Caco-2 (cell line): Measurements from ENCODE around the gene NEURL2. TPM values are rescaled to one million over a fixed set of nuclear protein-coding genes. Genes with fewer than 3 reads are reported as not detected.

Experiments used
- BruUV-seq: library from RNA; stranded (reverse); fragments of 400-500 nt; replicated peaks from 2 replicates; lab custom pipeline; 2021; lab: Mats Ljungman, UMichigan
- CTCF ChIA-PET: fragments of 300-600 bp; sonication (Branson Sonifier 250); formaldehyde crosslinking; loops from one replicate; lab custom pipeline; 2022; ENCODE audit warnings: antibody characterized with exemption; lab: Charles Lee
- POLR2A ChIA-PET: fragments of 300-600 bp; sonication (Branson Sonifier 250); formaldehyde crosslinking; loops from one replicate; lab custom pipeline; 2022; ENCODE audit warnings: antibody characterized with exemption; lab: Charles Lee
- DNase-seq, 2 experiments: peaks; one replicate each; pipeline versions ENCODE4 v3.0.0 to v3.0.0-alpha.2; 2020 to 2022
- H3K27me3 ChIP-seq: replicated peaks from 2 replicates; pipeline ENCODE4 v1.6.0; 2011; ENCODE audit warnings: low read length; ENCODE audit not compliant: control insufficient read depth, insufficient read depth
- H3K36me3 ChIP-seq: 2 replicates; pipeline ENCODE4 v1.5.1; 2011; ENCODE audit warnings: low read length; ENCODE audit not compliant: control insufficient read depth, insufficient read depth
- H3K4me1 ChIP-seq: fragments of 250-450 bp; sonication (Bioruptor Pico); 2 replicates; pipeline ENCODE4 v1.5.1; 2020; ENCODE audit warnings: mild to moderate bottlenecking
- H3K4me3 ChIP-seq: 2 replicates; pipeline ENCODE4 v1.5.1; 2011; ENCODE audit warnings: low read depth, mild to moderate bottlenecking, control low read depth, low read length
- H3K9me3 ChIP-seq: fragments of 250-450 bp; sonication (Bioruptor Pico); 2 replicates; pipeline ENCODE4 v1.5.1; 2020; ENCODE audit warnings: mild to moderate bottlenecking, moderate library complexity
- H3K27ac Mint-ChIP-seq: one replicate; pipeline ENCODE4 v1.8.0; 2022; ENCODE audit warnings: mixed read lengths; ENCODE audit not compliant: unreplicated experiment
- H3K27me3 Mint-ChIP-seq: one replicate; pipeline ENCODE4 v1.8.0; 2022; ENCODE audit warnings: mixed read lengths; ENCODE audit not compliant: insufficient read depth, unreplicated experiment
- H3K36me3 Mint-ChIP-seq: one replicate; pipeline ENCODE4 v1.8.0; 2022; ENCODE audit warnings: mild to moderate bottlenecking, mixed read lengths; ENCODE audit not compliant: insufficient read depth, unreplicated experiment
- H3K4me1 Mint-ChIP-seq: one replicate; pipeline ENCODE4 v1.8.0; 2022; ENCODE audit warnings: low read depth, mixed read lengths; ENCODE audit not compliant: unreplicated experiment
- H3K4me3 Mint-ChIP-seq: one replicate; pipeline ENCODE4 v1.8.0; 2022; ENCODE audit warnings: mild to moderate bottlenecking, moderate library complexity, mixed read lengths; ENCODE audit not compliant: unreplicated experiment
- H3K9me3 Mint-ChIP-seq: one replicate; pipeline ENCODE4 v1.8.0; 2022; ENCODE audit warnings: mixed read lengths; ENCODE audit not compliant: unreplicated experiment
- CTCF ChIP-seq, 2 experiments: fragments of 200-600 bp in 1 of 2; IDR thresholded peaks; 1 replicate in 1 of 2; 2 replicates in 1 of 2; pipeline versions ENCODE4 v1.5.1 to v1.8.0; 2011 to 2022; ENCODE audit warnings: antibody characterized with exemption in 1 of 2, control low read depth in 1 of 2, inconsistent platforms in 1 of 2, low read depth in 1 of 2, low read length in 1 of 2, mild to moderate bottlenecking in 1 of 2, moderate library complexity in 1 of 2; ENCODE audit not compliant: insufficient read depth in 1 of 2, severe bottlenecking in 1 of 2, unreplicated experiment in 1 of 2
- intact Hi-C: fragments of 100-400 bp; cut with micrococcal nuclease; formaldehyde crosslinking; loops from one replicate; pipeline ENCODE4 v1.10.0; 2022; ENCODE audit not compliant: unreplicated experiment
- total RNA-seq: library from RNA; stranded (reverse); gene quantifications from 2 replicates; pipeline ENCODE4 v1.2.3, GENCODE V29; 2022

The NEURL2 gene
- total RNA-seq, 1 experiment from 2014 or later, result 12.6 TPM

DNA sequence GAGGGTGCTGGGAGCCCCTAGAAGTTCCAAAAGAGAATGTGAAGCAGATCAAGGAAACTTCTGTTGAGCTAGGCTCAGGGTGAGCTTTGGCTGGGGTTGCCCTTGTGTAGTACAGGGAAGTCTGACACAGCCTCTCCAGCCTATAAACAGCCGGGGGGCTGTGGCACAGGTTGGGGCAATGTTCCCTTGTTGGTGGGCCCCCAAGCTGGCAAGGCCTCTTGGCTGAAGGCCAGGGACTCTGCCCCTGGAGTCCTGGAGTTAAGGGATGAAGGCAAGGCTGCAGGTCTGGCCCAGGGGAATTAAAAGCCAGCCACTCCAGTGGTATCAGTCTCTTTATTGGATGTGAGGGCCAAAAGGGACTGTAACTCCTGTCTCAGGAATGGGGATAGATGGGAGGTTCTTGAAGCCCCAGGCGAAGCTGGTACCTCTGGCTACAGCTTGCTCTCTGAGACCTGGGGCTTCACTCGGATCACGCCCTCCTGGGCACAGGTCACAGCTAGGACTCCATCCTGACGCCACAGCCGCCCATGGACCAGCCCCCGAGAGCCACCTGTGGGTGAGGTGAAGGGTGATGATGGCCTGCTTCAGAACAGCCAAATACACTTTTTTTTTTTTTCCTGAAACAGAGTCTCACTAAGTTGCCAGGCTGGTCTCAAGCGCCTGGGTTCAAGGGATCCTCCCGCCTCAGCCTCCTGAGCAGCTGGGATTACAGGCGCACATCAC lies 49.4 kb downstream of the NEURL2 start:
- Mint-ChIP-seq H3K9me3 (no peaks in the 10 kb centered on the region), H3K27me3 (no peaks in the 10 kb centered on the region), H3K27ac (no peak overlapping the region), H3K4me1 (no peaks in the 10 kb centered on the region), H3K36me3 (peaks cover 44% of the 10 kb centered on the region), H3K4me3 (no peak overlapping the region)
- POLR2A ChIA-PET, result interaction anchor here (0.6 kb wide), 2 partner anchors 15 to 77 kb away, joined by 3 to 4 read pairs; no protein-coding TSS in a partner anchor
- H3K4me1 ChIP-seq, result no peaks in the 10 kb centered on the region
- H3K9me3 ChIP-seq, result no peaks in the 10 kb centered on the region
- TF ChIP-seq CTCF (IDR thresholded peaks at IDR 0.05; ENCODE audit: insufficient read depth in 1 of 2, low read depth in 1 of 2, low read length in 1 of 2, severe bottlenecking in 1 of 2, unreplicated experiment in 1 of 2), result no peak
- no TSS peak for BruUV-seq
- no peaks in the 10 kb centered on the region for H3K27me3 ChIP-seq
- intact Hi-C loops, result no loop called here
- DNase-seq, result no peak
- CTCF ChIA-PET, result interaction anchor here (0.9 kb wide), 1 partner anchor 128 kb away, joined by 5 read pairs; no protein-coding TSS in a partner anchor
- H3K36me3 ChIP-seq, result peaks cover 7% of the 10 kb centered on the region; the same call in 1 of the 2 replicates
- H3K4me3 ChIP-seq, result no peak overlapping the region

- Histone ChIP-seq H3K36me3 (peaks cover 7% of the 10 kb centered on the region; the same call in 1 of the 2 replicates), H3K9me3 (no peaks in the 10 kb centered on the region), H3K27me3 (no peaks in the 10 kb centered on the region), H3K4me1 (no peaks in the 10 kb centered on the region), H3K4me3 (no peak overlapping the region)
- no peak overlapping the region for H3K4me3 Mint-ChIP-seq
- H3K27me3 Mint-ChIP-seq, result no peaks in the 10 kb centered on the region
- ChIA-PET CTCF (no interaction called here), POLR2A (interaction anchor here (0.6 kb wide), 1 partner anchor 16 kb away, joined by 3 read pairs; no protein-coding TSS in a partner anchor)
- H3K36me3 Mint-ChIP-seq, result peaks cover 42% of the 10 kb centered on the region
- H3K4me1 Mint-ChIP-seq, result no peaks in the 10 kb centered on the region
- DNase-seq, result no peak
- H3K27ac Mint-ChIP-seq, result no peak overlapping the region
- BruUV-seq, result no TSS peak
- TF ChIP-seq CTCF (IDR thresholded peaks at IDR 0.05; ENCODE audit: insufficient read depth in 1 of 2, low read depth in 1 of 2, low read length in 1 of 2, severe bottlenecking in 1 of 2, unreplicated experiment in 1 of 2), result no peak
- H3K9me3 Mint-ChIP-seq, result no peaks in the 10 kb centered on the region
- intact Hi-C loops, result no loop called here
These were observed 50.3 kb downstream of the NEURL2 start for GRCh38 chr20:45840700-45841198.

Other genes with a start within 250 kb of the NEURL2 start
- gene WFDC11, start 221.0 kb downstream of the NEURL2 start, total RNA-seq, result not detected in 2 replicates
- not detected in 2 replicates for gene WFDC13, start 189.2 kb downstream of the NEURL2 start, total RNA-seq
- not detected in 2 replicates for gene WFDC10B, start 186.2 kb downstream of the NEURL2 start, total RNA-seq
- gene SPINT4, start 168.9 kb downstream of the NEURL2 start, total RNA-seq, result not detected in 2 replicates
- 1.1 and 1.7 TPM in 2 replicates for gene WFDC3, start 99.3 kb downstream of the NEURL2 start, total RNA-seq
- 89.3 and 105 TPM in 2 replicates for gene DNTTIP1, start 99.3 kb downstream of the NEURL2 start, total RNA-seq
- gene UBE2C, start 78.6 kb downstream of the NEURL2 start, total RNA-seq, result 409 and 423 TPM in 2 replicates
- gene TNNC2, start 63.9 kb downstream of the NEURL2 start, total RNA-seq, result not detected in 2 replicates
- gene SNX21, start 57.4 kb downstream of the NEURL2 start, total RNA-seq, result 14.1 and 15.6 TPM in 2 replicates
- 35.1 and 36.2 TPM in 2 replicates for gene ACOT8, start 33.8 kb downstream of the NEURL2 start, total RNA-seq
- 6.1 and 6.4 TPM in 2 replicates for gene ZSWIM3, start 33.6 kb downstream of the NEURL2 start, total RNA-seq
- 24.8 and 27.3 TPM in 2 replicates for gene ZSWIM1, start 10.0 kb downstream of the NEURL2 start, total RNA-seq
- 6.7 and 7.3 TPM in 2 replicates for gene SPATA25, start 3.6 kb downstream of the NEURL2 start, total RNA-seq
- 282 and 294 TPM in 2 replicates for gene CTSA, start 127 bp upstream of the NEURL2 start, total RNA-seq
- gene PLTP, start 20.9 kb upstream of the NEURL2 start, total RNA-seq, result 39.6 and 42.6 TPM in 2 replicates
- gene PCIF1, start 43.5 kb upstream of the NEURL2 start, total RNA-seq, result 66.5 and 75.9 TPM in 2 replicates
- 35.1 and 38.1 TPM in 2 replicates for gene ZNF335, start 81.0 kb upstream of the NEURL2 start, total RNA-seq
- 0.16 TPM in 1 of 2 replicates, not detected in the other for gene MMP9, start 117.7 kb upstream of the NEURL2 start, total RNA-seq
- 0.56 and 1.9 TPM in 2 replicates for gene SLC12A5, start 138.0 kb upstream of the NEURL2 start, total RNA-seq
- gene NCOA5, start 198.8 kb upstream of the NEURL2 start, total RNA-seq, result 52.5 and 53.3 TPM in 2 replicates
- gene CD40, start 227.1 kb upstream of the NEURL2 start, total RNA-seq, result not detected in 2 replicates